Measurements from ENCODE around the gene VIPR1.

The VIPR1 gene

GRCh38 chr3:42525736-42526345 is 23.4 kb downstream of the VIPR1 start:
- in situ Hi-C loops (cut with HindIII; ENCODE audit: low sequenced_read_pairs): no loop called here
- TF ChIP-seq CTCF (IDR thresholded peaks at IDR 0.05; ENCODE audit: low read depth, low read length): no peak

GRCh38 chr3:42526616-42527367 is 24.3 kb downstream of the VIPR1 start:
- no peak for TF ChIP-seq CTCF (IDR thresholded peaks at IDR 0.05; ENCODE audit: low read depth, low read length)
- DNase-seq (ENCODE audit: low read depth, low spot score): no peak
- H3K4me3 ChIP-seq (ENCODE audit: low read depth, low read length): no peak overlapping the region
- in situ Hi-C loops (cut with HindIII; ENCODE audit: low sequenced_read_pairs): no loop called here

More at GRCh38 chr3:42525736-42526345, 23.4 kb downstream of the VIPR1 start:
- no peak for DNase-seq (ENCODE audit: low read depth, low spot score)
- no peak overlapping the region for H3K4me3 ChIP-seq (ENCODE audit: low read depth, low read length)

GRCh38 chr3:42527368-42527917 is 25.0 kb downstream of the VIPR1 start:
- no peak overlapping the region for H3K4me3 ChIP-seq (ENCODE audit: low read depth, low read length)
- TF ChIP-seq CTCF (IDR thresholded peaks at IDR 0.05; ENCODE audit: low read depth, low read length): no peak
- no peak for DNase-seq (ENCODE audit: low read depth, low spot score)
- in situ Hi-C loops (cut with HindIII; ENCODE audit: low sequenced_read_pairs): no loop called here

GRCh38 chr3:42529468-42529867 is 27.0 kb downstream of the VIPR1 start:
- in situ Hi-C loops (cut with HindIII; ENCODE audit: low sequenced_read_pairs): no loop called here
- no peak for TF ChIP-seq CTCF (IDR thresholded peaks at IDR 0.05; ENCODE audit: low read depth, low read length)
- H3K4me3 ChIP-seq (ENCODE audit: low read depth, low read length): no peak overlapping the region
- no peak for DNase-seq (ENCODE audit: low read depth, low spot score)

- no peak overlapping the region for H3K4me3 ChIP-seq (ENCODE audit: low read depth, low read length)
- no peak for TF ChIP-seq CTCF (IDR thresholded peaks at IDR 0.05; ENCODE audit: low read depth, low read length)
- DNase-seq (ENCODE audit: low read depth, low spot score): no peak
- in situ Hi-C loops (cut with HindIII; ENCODE audit: low sequenced_read_pairs): no loop called here
Observed at GRCh38 chr3:42530073-42530472, 27.6 kb downstream of the VIPR1 start.

GRCh38 chr3:42531470-42531869 is 29.0 kb downstream of the VIPR1 start:
- no peak for TF ChIP-seq CTCF (IDR thresholded peaks at IDR 0.05; ENCODE audit: low read depth, low read length)
- in situ Hi-C loops (cut with HindIII; ENCODE audit: low sequenced_read_pairs): no loop called here
- H3K4me3 ChIP-seq (ENCODE audit: low read depth, low read length): no peak overlapping the region
- no peak for DNase-seq (ENCODE audit: low read depth, low spot score)
